ENCODE measurements around the gene EPRS1. TPM values are rescaled to one million over a fixed set of nuclear protein-coding genes. Genes with fewer than 3 reads are reported as not detected.

EPRS1 gene
- 76.6 and 96.2 TPM in 2 replicates for total RNA-seq

GRCh38 chr1:220046052-220046930 is at the start of gene EPRS1:
TSS of gene EPRS1 (minus strand) at chr1:220046505. CDS start at chr1:220046388, 117 bp downstream.

GRCh38 chr1:220094016-220094911 is 48.0 kb upstream of the EPRS1 start, which contains the start of gene IARS2:
TSS of gene IARS2 (plus strand) at chr1:220094132. CDS start at chr1:220094217, 85 bp downstream.

GRCh38 chr1:220089650-220090556 is 43.6 kb upstream of the EPRS1 start, which contains the start of gene BPNT1:
TSS of gene BPNT1 (minus strand) at chr1:220089788. CDS start at chr1:220079846, 9,942 bp downstream.

Other genes starting within 250 kb of the EPRS1 start
- gene SLC30A10, start 117.9 kb downstream of the EPRS1 start, total RNA-seq: not detected in 2 replicates
- gene BPNT1, start 43.3 kb upstream of the EPRS1 start, total RNA-seq: 19.8 and 20.2 TPM in 2 replicates
- 50.8 and 51.6 TPM in 2 replicates for gene IARS2, start 47.6 kb upstream of the EPRS1 start, total RNA-seq
- 13.1 and 15.3 TPM in 2 replicates for gene RAB3GAP2, start 225.9 kb upstream of the EPRS1 start, total RNA-seq

All from bronchus fibroblast of lung (primary cell).